Suprapubic skin (tissue), 4 donors: ENCODE results near the gene BCAM. TPM values are rescaled to one million over a fixed set of nuclear protein-coding genes. Genes with fewer than 3 reads are reported as not detected.
"Not testable (repeated sequence)": the region's sequence is repeated elsewhere in the genome, so short reads cannot be mapped to it uniquely, and the experiment has no call there.

ENCODE experiments used
- DNase-seq, 2 donors: peaks; one replicate each; pipeline ENCODE4 v3.0.0-alpha.2; 2019; ENCODE audit warnings: low spot score in 2 of 2
- H3K27ac ChIP-seq: fragments of 200-600 bp; sonication (generic); one replicate; pipeline ENCODE4 v1.5.1; 2019
- H3K27me3 ChIP-seq: fragments of 200-600 bp; sonication (generic); one replicate; pipeline ENCODE4 v1.5.1; 2019
- H3K36me3 ChIP-seq: fragments of 200-600 bp; sonication (generic); one replicate; pipeline ENCODE4 v1.5.1; 2019
- H3K4me1 ChIP-seq: fragments of 200-600 bp; sonication (generic); one replicate; pipeline ENCODE4 v1.5.1; 2019
- H3K4me3 ChIP-seq: fragments of 200-600 bp; sonication (generic); one replicate; pipeline ENCODE4 v1.5.1; 2019; ENCODE audit warnings: mild to moderate bottlenecking
- H3K9me3 ChIP-seq: fragments of 200-600 bp; sonication (generic); one replicate; pipeline ENCODE4 v1.5.1; 2019
- CTCF ChIP-seq, 2 donors: fragments of 200-600 bp in 1 of 2; fragments of 450-650 bp in 1 of 2; sonication (generic) in 1 of 2; IDR thresholded peaks; one replicate each; pipeline ENCODE4 v1.5.1; 2016 to 2019; ENCODE audit warnings: antibody characterized with exemption in 2 of 2, mild to moderate bottlenecking in 1 of 2, moderate library complexity in 1 of 2
- EP300 ChIP-seq: sonication (generic); formaldehyde crosslinking; IDR thresholded peaks from one replicate; pipeline ENCODE4 v1.6.1; 2017; ENCODE audit warnings: antibody characterized with exemption
- POLR2A ChIP-seq, 2 donors: fragments of 450-650 bp; IDR thresholded peaks; one replicate each; pipeline ENCODE4 v1.6.1; 2017; ENCODE audit warnings: antibody characterized with exemption in 2 of 2, mild to moderate bottlenecking in 2 of 2, moderate library complexity in 2 of 2
- POLR2AphosphoS5 ChIP-seq, 3 donors: sonication (generic); formaldehyde crosslinking; IDR thresholded peaks; one replicate each; pipeline ENCODE4 v1.6.1; 2017; ENCODE audit warnings: antibody characterized with exemption in 3 of 3
- whole genome bisulfite sequencing: methylation state at CpG from one replicate; pipeline ENCODE4 v1.1.5; 2018; 5-methylcytosine and 5-hydroxymethylcytosine counted together
- total RNA-seq, 4 donors: library from RNA; depleted of rRNA; stranded (reverse); fragments of >200 nt; gene quantifications; one replicate each; pipeline ENCODE4 v1.1.0, GENCODE V29; 2016

Gene BCAM
- total RNA-seq, 4 donors from 2014 or later, result 27.4 to 67.5 (median 50.8) TPM

GRCh38 chr19:44856421-44857083, 47.6 kb downstream of the BCAM start:
- TF ChIP-seq POLR2A (IDR thresholded peaks at IDR 0.05) (no peak), EP300 (no peak), POLR2AphosphoS5 (IDR thresholded peaks at IDR 0.05) (no peak), CTCF (IDR thresholded peaks at IDR 0.05) (no peak)
- H3K36me3 ChIP-seq, result peaks cover 4% of the 10 kb centered on the region
- H3K4me3 ChIP-seq, result no peak overlapping the region
- peaks cover 9% of the 10 kb centered on the region for H3K4me1 ChIP-seq
- H3K27ac ChIP-seq, result no peak overlapping the region
- 70% methylated on average over 9 of the region's 10 CpGs for WGBS
- DNase-seq, result no peak
- H3K9me3 ChIP-seq, result no peaks in the 10 kb centered on the region
- no peaks in the 10 kb centered on the region for H3K27me3 ChIP-seq

GRCh38 chr19:44857837-44858236, 48.9 kb downstream of the BCAM start:
- H3K4me1 ChIP-seq, result peaks cover 9% of the 10 kb centered on the region
- no peaks in the 10 kb centered on the region for H3K9me3 ChIP-seq
- TF ChIP-seq POLR2A (IDR thresholded peaks at IDR 0.05) (no peak), EP300 (no peak), POLR2AphosphoS5 (IDR thresholded peaks at IDR 0.05) (no peak), CTCF (IDR thresholded peaks at IDR 0.05) (no peak)
- no peaks in the 10 kb centered on the region for H3K27me3 ChIP-seq
- no peak for DNase-seq
- no peak overlapping the region for H3K4me3 ChIP-seq
- 54% methylated on average over 4 of the region's 4 CpGs for WGBS
- H3K27ac ChIP-seq, result no peak overlapping the region
- H3K36me3 ChIP-seq, result peaks cover 4% of the 10 kb centered on the region

- not testable (repeated sequence) for H3K9me3 ChIP-seq, H3K4me1 ChIP-seq, DNase-seq
Measured at GRCh38 chr19:44861576-44861975, 52.7 kb downstream of the BCAM start.

GRCh38 chr19:44863990-44864389, 55.1 kb downstream of the BCAM start:
- no peak for TF ChIP-seq POLR2AphosphoS5 (IDR thresholded peaks at IDR 0.05)
- no peak for TF ChIP-seq POLR2A (IDR thresholded peaks at IDR 0.05)
- no peak for TF ChIP-seq CTCF (IDR thresholded peaks at IDR 0.05)
- TF ChIP-seq EP300, result no peak
- H3K4me1 ChIP-seq, result peaks cover 8% of the 10 kb centered on the region
- WGBS, result 87% methylated on average over 2 of the region's 2 CpGs
- H3K27me3 ChIP-seq, result no peaks in the 10 kb centered on the region
- peaks cover 16% of the 10 kb centered on the region for H3K36me3 ChIP-seq
- H3K27ac ChIP-seq, result no peak overlapping the region
- no peak for DNase-seq
- no peak overlapping the region for H3K4me3 ChIP-seq
- H3K9me3 ChIP-seq, result no peaks in the 10 kb centered on the region

More at GRCh38 chr19:44861576-44861975, 52.7 kb downstream of the BCAM start:
- H3K27me3 ChIP-seq, H3K4me3 ChIP-seq, H3K27ac ChIP-seq, H3K36me3 ChIP-seq: not testable (repeated sequence)
- 80% methylated on average over 3 of the region's 3 CpGs for WGBS

- H3K27ac ChIP-seq, result no peak overlapping the region
- H3K27me3 ChIP-seq, result no peaks in the 10 kb centered on the region
- peaks cover 17% of the 10 kb centered on the region for H3K36me3 ChIP-seq
- no peak for DNase-seq
- no peak overlapping the region for H3K4me3 ChIP-seq
- peaks cover 8% of the 10 kb centered on the region for H3K4me1 ChIP-seq
- WGBS, result 92% methylated on average over 16 of the region's 27 CpGs
- TF ChIP-seq POLR2A (IDR thresholded peaks at IDR 0.05) (no peak), CTCF (IDR thresholded peaks at IDR 0.05) (no peak), EP300 (no peak), POLR2AphosphoS5 (IDR thresholded peaks at IDR 0.05) (no peak)
- H3K9me3 ChIP-seq, result no peaks in the 10 kb centered on the region
Measured at GRCh38 chr19:44865196-44865767, 56.4 kb downstream of the BCAM start.
